ENCODE measurements around the gene ITGA1.

DNA sequence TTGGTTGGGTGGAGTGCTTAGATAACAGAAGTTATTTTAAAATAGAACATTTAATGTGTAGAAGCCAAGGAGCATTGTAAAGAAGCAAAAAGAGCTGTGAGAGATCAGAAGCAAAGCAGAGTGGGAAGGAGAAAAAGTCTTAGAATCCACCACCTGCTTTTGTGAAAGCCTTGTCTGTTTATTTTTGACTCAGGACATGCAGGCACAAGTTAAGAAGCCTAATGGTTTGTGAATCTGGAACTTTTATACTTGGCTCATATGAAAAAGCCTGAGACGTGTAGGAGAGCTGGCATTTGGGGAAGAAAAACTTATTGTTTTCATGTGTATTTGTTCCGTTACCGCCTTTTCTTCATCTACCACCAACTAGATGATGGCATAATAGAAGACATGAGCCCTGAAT, 163.0 kb downstream of the ITGA1 start:
- no peak for TF ChIP-seq POLR2A (IDR thresholded peaks at IDR 0.05; ENCODE audit: low read depth, low read length)
- TF ChIP-seq POLR2AphosphoS5 (IDR thresholded peaks at IDR 0.05; ENCODE audit: low read depth, low read length), result no peak
- TF ChIP-seq TAF1 (IDR thresholded peaks at IDR 0.05; ENCODE audit: borderline replicate concordance, low read depth, low read length), result no peak
